Thoracic aorta (tissue), 2 donors: ENCODE data around the gene SEC23IP. TPM values are rescaled to one million over a fixed set of nuclear protein-coding genes. Genes with fewer than 3 reads are reported as not detected.

Experiments used
- ATAC-seq: fragments of 150-250 bp; one replicate; pipeline ENCODE4 v1.8.0; 2017; ENCODE audit warnings: low read depth; ENCODE audit not compliant: insufficient number of reproducible peaks, low FRiP score
- DNase-seq: peaks from one replicate; pipeline ENCODE4 v3.0.0-alpha.2; 2020; ENCODE audit warnings: low spot score
- H3K27ac ChIP-seq, 2 donors: fragments of 200-600 bp; sonication (generic); 1 replicate in 1 of 2; 2 replicates in 1 of 2; pipeline ENCODE4 v1.5.1; 2016; ENCODE audit warnings: mild to moderate bottlenecking in 2 of 2, moderate library complexity in 2 of 2
- H3K27me3 ChIP-seq: fragments of 200-600 bp; sonication (generic); replicated peaks from 2 replicates; pipeline ENCODE4 v1.6.0; 2016; ENCODE audit warnings: mild to moderate bottlenecking; ENCODE audit not compliant: insufficient read depth
- H3K36me3 ChIP-seq: fragments of 200-600 bp; sonication (generic); one replicate; pipeline ENCODE4 v1.5.1; 2016
- H3K4me1 ChIP-seq, 2 donors: fragments of 200-600 bp; sonication (generic); 1 replicate in 1 of 2; 2 replicates in 1 of 2; pipeline versions ENCODE4 v1.5.1 to v1.6.0; 2016; ENCODE audit warnings: low read depth in 2 of 2, mild to moderate bottlenecking in 1 of 2; ENCODE audit not compliant: control insufficient read depth in 1 of 2
- H3K4me3 ChIP-seq: fragments of 200-600 bp; sonication (generic); 2 replicates; pipeline ENCODE4 v1.5.1; 2016; ENCODE audit warnings: mild to moderate bottlenecking
- H3K9me3 ChIP-seq: fragments of 200-600 bp; sonication (generic); 2 replicates; pipeline ENCODE4 v1.5.1; 2016
- CTCF ChIP-seq: fragments of 200-600 bp; sonication (generic); IDR thresholded peaks from one replicate; pipeline ENCODE4 v1.5.1; 2019; ENCODE audit warnings: antibody characterized with exemption
- total RNA-seq, 2 donors: library from RNA; depleted of rRNA; stranded (reverse); fragments of >200 nt; gene quantifications; one replicate each; pipeline versions ENCODE4 v1.1.0 to v1.2.3, GENCODE V29; 2016

The SEC23IP gene
- total RNA-seq, 2 donors from 2014 or later, result 17.9 to 20.9 TPM

DNA sequence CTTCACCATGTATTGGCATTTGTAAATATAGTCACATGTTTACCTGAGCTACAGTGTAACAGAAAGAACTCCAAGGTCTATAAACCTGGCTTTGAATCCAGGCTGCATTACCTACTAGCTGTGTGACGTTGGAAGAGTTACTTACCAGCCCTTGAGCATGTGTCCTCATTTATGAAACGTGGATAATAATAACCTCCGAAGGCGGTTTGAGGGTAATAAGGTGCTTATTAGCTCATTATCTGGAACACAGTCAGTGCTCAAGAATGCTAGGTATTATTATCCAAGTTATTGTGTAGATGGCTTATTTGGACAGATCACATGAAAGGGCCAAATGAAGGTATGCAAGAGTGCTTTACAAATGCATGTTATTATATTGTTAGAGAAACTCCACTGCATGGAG is 64.9 kb downstream of the SEC23IP start:
- H3K36me3 ChIP-seq, result no peaks in the 10 kb centered on the region
- no peak for ATAC-seq
- no peaks in the 10 kb centered on the region for H3K9me3 ChIP-seq
- no peak for DNase-seq
- H3K4me3 ChIP-seq, result no peak overlapping the region
- no peaks in the 10 kb centered on the region for H3K27me3 ChIP-seq
- TF ChIP-seq CTCF, result no peak
- H3K27ac ChIP-seq, result no peak overlapping the region
- H3K4me1 ChIP-seq, result no peaks in the 10 kb centered on the region

GRCh38 chr10:119962837-119963236 is 70.3 kb downstream of the SEC23IP start:
- ATAC-seq (no peak), DNase-seq (no peak)
- no peaks in the 10 kb centered on the region for H3K27me3 ChIP-seq
- no peak overlapping the region for H3K27ac ChIP-seq
- TF ChIP-seq CTCF, result no peak
- peaks cover 7% of the 10 kb centered on the region for H3K9me3 ChIP-seq
- H3K4me3 ChIP-seq, result no peak overlapping the region
- H3K4me1 ChIP-seq, result no peaks in the 10 kb centered on the region
- H3K36me3 ChIP-seq, result no peaks in the 10 kb centered on the region

GRCh38 chr10:119967066-119967465 is 74.5 kb downstream of the SEC23IP start:
- no peaks in the 10 kb centered on the region for H3K4me1 ChIP-seq
- H3K36me3 ChIP-seq, result no peaks in the 10 kb centered on the region
- no peak overlapping the region for H3K27ac ChIP-seq
- no peak for TF ChIP-seq CTCF
- DNase-seq (no peak), ATAC-seq (no peak)
- H3K27me3 ChIP-seq, result no peaks in the 10 kb centered on the region
- H3K9me3 ChIP-seq, result peaks cover 7% of the 10 kb centered on the region
- H3K4me3 ChIP-seq, result no peak overlapping the region

DNA sequence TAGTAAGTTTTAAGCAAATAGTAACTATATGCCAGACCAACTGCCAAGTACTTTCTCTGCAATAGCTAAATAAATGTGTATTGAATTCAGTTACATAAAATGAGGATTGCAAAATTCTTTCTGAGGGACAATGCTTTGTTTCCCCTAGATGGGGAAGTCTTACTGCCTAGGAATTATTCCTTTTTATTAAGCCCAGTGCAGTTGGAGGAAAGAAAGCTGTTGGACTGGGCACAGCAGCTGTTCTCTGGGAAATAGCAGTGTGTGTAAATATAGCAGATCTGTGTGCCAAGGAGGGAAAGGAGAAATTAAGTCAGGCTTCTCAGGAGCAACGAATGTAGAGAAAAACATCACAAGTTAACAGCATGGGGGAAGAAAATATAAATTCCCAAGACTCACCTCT is 77.1 kb downstream of the SEC23IP start:
- Histone ChIP-seq H3K27ac (no peak overlapping the region), H3K36me3 (no peaks in the 10 kb centered on the region), H3K4me3 (no peak overlapping the region), H3K4me1 (no peaks in the 10 kb centered on the region), H3K9me3 (peaks cover 7% of the 10 kb centered on the region), H3K27me3 (no peaks in the 10 kb centered on the region)
- DNase-seq, result no peak
- no peak for ATAC-seq
- no peak for TF ChIP-seq CTCF

GRCh38 chr10:119970107-119970506 is 77.6 kb downstream of the SEC23IP start:
- Histone ChIP-seq H3K27ac (no peak overlapping the region), H3K9me3 (peaks cover 7% of the 10 kb centered on the region), H3K27me3 (no peaks in the 10 kb centered on the region), H3K4me3 (no peak overlapping the region), H3K4me1 (no peaks in the 10 kb centered on the region), H3K36me3 (no peaks in the 10 kb centered on the region)
- ATAC-seq (no peak), DNase-seq (no peak)
- no peak for TF ChIP-seq CTCF
